Retina (tissue), 1 donor: ENCODE data around the gene NKTR.

Experiments used
- DNase-seq: peaks from one replicate; pipeline ENCODE4 v3.0.0-alpha.2; 2016

The NKTR gene

GRCh38 chr3:42683875-42684598, 83.6 kb downstream of the NKTR start:
- DNase-seq: no peak

DNA sequence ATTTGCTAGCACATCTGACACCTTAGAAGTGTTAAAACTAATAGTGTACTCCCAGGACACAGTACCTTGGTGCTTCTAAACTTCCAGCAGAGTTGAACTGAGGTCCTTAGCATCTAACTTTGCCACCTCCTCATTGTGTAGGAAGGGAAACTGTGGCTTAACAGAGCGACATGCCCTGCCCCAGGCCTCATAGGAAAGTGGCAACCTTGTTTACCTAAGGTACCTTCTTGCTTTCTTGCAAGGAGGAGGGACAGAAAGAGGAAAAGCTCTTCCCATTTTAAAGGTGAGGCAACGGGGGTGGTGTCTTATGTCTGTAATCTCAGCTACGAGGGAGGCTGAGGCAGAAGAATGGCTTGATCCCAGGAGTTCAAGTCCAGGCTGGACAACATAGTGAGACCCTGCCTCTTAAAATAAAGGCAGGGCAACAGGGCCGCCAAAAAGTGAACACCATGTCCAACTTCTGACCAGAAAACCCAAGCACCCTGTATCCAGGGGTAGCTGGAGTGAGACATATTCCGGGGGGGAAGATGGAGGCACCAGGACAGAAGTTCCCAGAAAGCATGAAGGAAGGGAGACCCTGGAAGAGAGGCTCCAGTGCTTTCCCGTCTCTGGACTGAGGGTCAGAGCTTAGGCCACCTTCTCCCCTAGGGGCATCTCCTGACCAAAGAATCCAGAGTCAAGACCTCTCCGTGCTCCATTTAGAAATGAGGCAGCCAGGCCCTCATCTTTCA, 84.3 kb downstream of the NKTR start:
- DNase-seq: no peak

GRCh38 chr3:42685363-42685881, 84.9 kb downstream of the NKTR start, which contains the start of gene KLHL40:
KLHL40 (plus strand) TSS chr3:42685537; CDS start chr3:42685619, 82 bp downstream.
- no peak for DNase-seq

DNA sequence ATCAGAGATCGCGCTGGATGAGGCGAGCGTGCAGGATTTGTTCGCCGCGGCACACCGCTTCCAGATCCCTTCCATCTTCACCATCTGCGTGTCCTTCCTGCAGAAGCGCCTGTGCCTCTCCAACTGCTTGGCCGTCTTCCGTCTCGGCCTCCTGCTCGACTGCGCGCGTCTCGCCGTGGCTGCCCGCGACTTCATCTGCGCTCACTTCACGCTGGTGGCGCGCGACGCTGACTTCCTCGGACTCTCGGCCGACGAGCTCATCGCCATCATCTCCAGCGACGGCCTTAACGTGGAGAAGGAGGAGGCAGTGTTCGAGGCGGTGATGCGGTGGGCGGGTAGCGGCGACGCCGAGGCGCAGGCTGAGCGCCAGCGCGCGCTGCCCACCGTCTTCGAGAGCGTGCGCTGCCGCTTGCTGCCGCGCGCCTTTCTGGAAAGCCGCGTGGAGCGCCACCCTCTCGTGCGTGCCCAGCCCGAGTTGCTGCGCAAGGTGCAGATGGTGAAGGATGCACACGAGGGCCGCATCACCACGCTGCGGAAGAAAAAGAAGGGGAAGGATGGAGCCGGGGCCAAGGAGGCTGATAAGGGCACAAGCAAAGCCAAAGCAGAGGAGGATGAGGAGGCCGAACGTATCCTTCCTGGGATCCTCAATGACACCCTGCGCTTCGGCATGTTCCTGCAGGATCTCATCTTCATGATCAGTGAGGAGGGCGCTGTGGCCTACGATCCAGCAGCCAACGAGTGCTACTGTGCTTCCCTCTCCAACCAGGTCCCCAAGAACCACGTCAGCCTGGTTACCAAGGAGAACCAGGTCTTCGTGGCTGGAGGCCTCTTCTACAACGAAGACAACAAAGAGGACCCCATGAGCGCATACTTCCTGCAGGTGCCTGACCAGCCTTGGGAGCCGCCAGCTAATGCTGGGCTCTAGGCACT, 85.7 kb downstream of the NKTR start:
- DNase-seq: peak; percentile 69

- DNase-seq: no peak
Observed at GRCh38 chr3:42686832-42687650, 86.6 kb downstream of the NKTR start.

- no peak for DNase-seq
Observed at GRCh38 chr3:42688016-42688415, 87.5 kb downstream of the NKTR start.

DNA sequence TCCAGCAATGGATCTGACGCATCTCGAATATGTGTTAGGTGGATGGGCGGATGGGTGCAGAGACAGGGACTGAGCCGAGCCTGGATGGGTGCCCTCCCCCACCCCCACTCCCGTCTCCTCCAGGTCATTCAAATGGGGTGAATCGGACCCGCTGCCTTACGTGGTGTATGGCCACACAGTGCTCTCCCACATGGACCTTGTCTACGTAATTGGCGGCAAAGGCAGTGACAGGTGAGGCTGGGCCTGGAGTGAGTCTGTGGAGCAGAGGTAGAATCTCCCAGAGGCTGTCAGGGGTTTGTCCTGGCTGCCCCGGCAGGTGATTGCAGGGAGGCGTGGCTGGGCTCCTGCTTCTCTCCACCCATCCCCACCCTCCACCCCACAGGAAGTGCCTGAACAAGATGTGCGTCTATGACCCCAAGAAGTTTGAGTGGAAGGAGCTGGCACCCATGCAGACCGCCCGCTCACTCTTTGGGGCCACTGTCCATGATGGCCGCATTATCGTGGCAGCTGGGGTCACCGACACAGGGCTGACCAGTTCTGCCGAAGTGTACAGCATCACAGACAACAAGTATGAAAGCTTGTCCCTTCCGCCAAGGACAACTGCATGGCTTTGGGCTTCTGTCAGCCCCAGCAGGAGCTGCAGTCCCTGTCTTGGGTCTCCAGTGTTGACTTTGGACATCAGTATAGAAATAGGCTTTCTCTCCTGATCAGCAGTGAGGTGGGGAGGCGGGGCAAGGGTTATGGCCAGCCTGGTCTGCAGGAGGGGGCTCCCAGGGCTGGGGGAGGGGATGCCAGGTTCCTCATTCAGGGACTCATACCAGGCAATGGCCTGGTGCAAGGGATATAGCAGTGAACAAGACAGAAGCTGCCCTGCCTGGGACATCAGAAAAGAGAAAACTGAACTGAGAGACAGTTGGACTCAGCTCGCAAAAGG, 88.3 kb downstream of the NKTR start:
- DNase-seq: no peak

- DNase-seq: peak; percentile 14
Observed at GRCh38 chr3:42689421-42690014, 89.0 kb downstream of the NKTR start.

- DNase-seq: no peak
Observed at GRCh38 chr3:42690191-42690590, 89.7 kb downstream of the NKTR start.

GRCh38 chr3:42690766-42691680, 90.5 kb downstream of the NKTR start:
- no peak for DNase-seq

DNA sequence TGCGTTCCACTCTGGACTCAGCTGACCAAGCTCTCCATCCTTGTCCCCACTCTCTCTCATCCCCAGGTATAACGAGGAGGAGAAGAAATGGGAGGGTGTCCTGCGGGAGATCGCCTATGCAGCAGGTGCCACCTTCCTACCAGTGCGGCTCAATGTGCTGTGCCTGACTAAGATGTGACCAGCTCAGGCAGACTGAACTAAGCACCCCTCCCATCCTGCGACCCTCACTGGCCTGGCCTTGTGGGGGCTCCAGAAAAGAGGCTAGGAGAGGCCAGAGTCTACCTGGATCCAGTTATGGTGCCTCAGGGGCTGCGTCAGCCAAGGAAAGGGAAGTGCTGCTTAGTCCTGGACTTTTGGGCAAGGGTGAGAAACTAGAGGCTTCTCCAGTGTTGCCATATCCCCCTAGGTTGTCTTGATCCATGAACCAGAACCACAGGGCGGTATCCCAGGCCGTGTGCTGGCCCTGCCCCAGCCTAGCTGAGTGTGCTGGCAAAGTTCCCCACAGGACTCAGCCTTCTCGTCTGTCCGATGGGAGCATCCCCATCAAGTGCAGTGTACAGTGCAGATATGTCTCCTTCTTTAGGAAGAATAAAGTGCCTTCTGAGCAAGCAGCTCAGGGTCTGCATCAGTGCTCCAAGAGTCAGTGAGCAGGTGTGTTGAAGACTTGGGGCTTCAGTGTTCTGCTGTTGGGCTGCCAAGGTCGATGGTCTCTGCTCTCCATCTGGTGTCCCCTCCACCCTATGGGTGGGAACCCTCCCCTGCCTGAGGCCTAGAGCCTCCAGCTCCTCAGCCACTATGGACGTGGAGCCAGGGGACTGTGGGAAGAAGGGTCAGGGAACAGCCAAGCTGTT, 91.6 kb downstream of the NKTR start:
- DNase-seq: no peak

DNA sequence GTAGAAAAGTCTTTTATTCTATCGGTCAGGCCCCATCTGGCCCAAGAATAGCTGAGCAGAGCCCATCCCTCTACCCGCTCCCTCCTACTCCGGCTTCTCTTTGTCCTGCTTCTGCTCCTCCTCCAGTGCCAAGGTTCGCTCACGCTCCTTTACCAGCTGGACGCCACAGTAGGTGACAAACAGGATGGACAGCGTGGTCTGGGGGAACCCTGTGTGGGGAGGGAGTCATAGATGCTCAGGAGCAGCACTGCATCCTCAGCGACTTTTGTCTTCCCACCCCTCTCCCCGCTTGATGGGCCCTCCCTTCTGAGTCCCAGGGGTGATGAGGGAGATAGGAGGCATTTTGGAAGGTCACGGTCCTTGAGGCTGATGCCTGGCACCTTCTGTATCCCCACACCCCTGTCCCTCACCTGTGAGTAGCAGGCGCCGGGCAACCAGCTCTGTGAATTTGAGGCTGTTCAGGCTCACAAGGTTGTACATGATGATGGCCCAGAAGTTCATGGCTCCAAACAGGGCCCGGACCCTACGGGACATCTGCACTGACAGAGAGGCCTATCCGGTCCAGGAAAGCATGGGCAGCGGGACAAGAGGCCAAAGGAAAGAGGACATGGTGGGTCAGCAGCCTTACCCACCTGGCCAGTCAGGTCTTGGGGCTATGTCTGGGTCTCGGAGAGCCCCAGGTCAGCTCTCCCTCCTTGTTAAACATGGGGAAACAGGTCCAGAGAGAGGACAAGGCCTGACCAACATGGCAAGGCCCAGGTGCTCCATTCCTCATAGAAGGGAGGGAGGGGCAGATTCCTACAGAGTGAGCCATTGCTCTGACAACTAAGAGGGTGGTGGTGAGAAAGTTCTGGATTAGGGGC, 92.4 kb downstream of the NKTR start:
- no peak for DNase-seq

DNA sequence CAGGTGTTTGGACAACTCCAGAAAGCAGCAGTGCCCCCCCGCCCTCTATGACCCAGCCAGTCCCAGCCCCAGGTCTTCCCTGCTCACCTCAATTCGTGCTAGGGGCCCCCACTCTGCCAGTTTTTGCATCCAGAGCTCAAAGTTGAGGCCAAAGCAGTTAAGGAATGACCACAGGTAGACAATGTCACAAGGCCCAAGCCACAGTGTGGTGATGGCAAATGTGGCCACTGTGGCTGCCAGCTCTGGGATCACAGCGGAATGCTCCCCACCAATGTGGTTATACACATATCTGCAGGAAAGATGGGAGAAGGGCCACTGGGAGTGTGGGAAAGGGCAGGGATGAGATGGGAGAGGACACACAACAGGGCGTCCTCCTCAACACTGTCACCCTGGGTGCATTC, 93.0 kb downstream of the NKTR start:
- no peak for DNase-seq

DNA sequence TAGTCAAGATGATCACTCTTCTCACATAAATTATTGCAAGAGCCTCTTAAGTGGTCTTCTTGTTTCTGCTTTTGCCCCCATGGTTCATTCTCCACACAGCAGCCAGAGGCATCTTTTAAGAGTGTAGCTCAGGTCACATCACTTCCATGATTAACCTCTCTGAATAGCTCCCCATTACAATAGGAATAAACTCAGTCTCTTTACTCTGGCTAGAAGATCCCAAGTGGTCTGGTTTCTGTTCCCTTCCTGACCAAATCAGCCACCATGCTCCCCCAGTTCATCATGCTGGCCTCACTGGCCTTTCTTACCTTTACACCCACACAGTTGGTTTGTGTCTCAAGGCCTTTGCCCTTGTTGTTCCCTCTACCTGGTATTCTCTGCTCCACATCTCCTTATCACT, 93.9 kb downstream of the NKTR start:
- DNase-seq: no peak

- DNase-seq: no peak
Observed at GRCh38 chr3:42696356-42697288, 96.1 kb downstream of the NKTR start.
